A549 (cell line): ENCODE data around the gene THUMPD3. TPM values are rescaled to one million over a fixed set of nuclear protein-coding genes. Genes with fewer than 3 reads are reported as not detected.

ENCODE experiments used
- ATAC-seq, 2 experiments: fragments of 200-7000 bp in 1 of 2; fragments of >200 bp in 1 of 2; cut with Nextera tagmentation in 1 of 2; cut with Tn5 transposase in 1 of 2; 3 replicates each; pipeline versions ENCODE4 v1.8.0 to v1.9.1; 2018 to 2020; ENCODE audit warnings: mild to moderate bottlenecking in 1 of 2, moderate library complexity in 1 of 2
- CTCF ChIA-PET: fragments of 300-600 bp; sonication (Branson Sonifier 250); formaldehyde crosslinking; extraction: SDS; loops from one replicate; lab custom pipeline; 2021; ENCODE audit warnings: antibody characterized with exemption, inconsistent platforms; lab: Yijun Ruan, JAX
- POLR2A ChIA-PET: fragments of 350-600 bp; formaldehyde crosslinking; extraction: SDS; loops from one replicate; lab custom pipeline; 2021; ENCODE audit warnings: antibody characterized with exemption, inconsistent platforms; lab: Yijun Ruan, JAX
- DNase-seq, 2 experiments: peaks; one replicate each; pipeline versions ENCODE4 v3.0.0 to v3.0.0-alpha.2; 2011 to 2016; ENCODE audit warnings: low read depth in 1 of 2, low spot score in 1 of 2
- FAIRE-seq: peaks from 2 replicates; lab custom pipeline; 2011; peaks lifted over from hg19 to GRCh38; lab: Jason Lieb, UNC
- H3K27ac ChIP-seq, 2 experiments: fragments of >200 bp; sonication (Bioruptor Twin); formaldehyde crosslinking; 3 replicates each; pipeline ENCODE4 v1.5.1; 2016 to 2017
- H3K4me1 ChIP-seq: fragments of >200 bp; sonication (Bioruptor Twin); formaldehyde crosslinking; 3 replicates; pipeline ENCODE4 v1.6.1; 2016
- H3K4me2 ChIP-seq: fragments of >200 bp; sonication (Bioruptor Twin); formaldehyde crosslinking; 3 replicates; pipeline ENCODE4 v1.6.1; 2016
- H3K4me3 ChIP-seq: fragments of >200 bp; sonication (Bioruptor Twin); formaldehyde crosslinking; 3 replicates; pipeline ENCODE4 v1.5.1; 2016
- H3K9me3 ChIP-seq: fragments of >200 bp; sonication (Bioruptor Twin); formaldehyde crosslinking; 3 replicates; pipeline ENCODE4 v1.6.1; 2016
- CBX2 ChIP-seq: fragments of 200-600 bp; sonication (generic); IDR thresholded peaks from 2 replicates; pipeline ENCODE4 v1.6.1; 2016; ENCODE audit warnings: low read depth, mild to moderate bottlenecking, borderline replicate concordance
- CEBPB ChIP-seq, 2 experiments: fragments of >200 bp in 1 of 2; sonication (Bioruptor Twin) in 1 of 2; formaldehyde crosslinking in 1 of 2; IDR thresholded peaks; 2 replicates each; pipeline ENCODE4 v1.6.1; 2012 to 2016
- E2F6 ChIP-seq: IDR thresholded peaks from 2 replicates; pipeline ENCODE4 v1.6.1; 2012; ENCODE audit warnings: low read depth, borderline replicate concordance
- FOSL2 ChIP-seq, 2 experiments: fragments of 450-650 bp in 1 of 2; fragments of >200 bp in 1 of 2; sonication (Bioruptor Twin) in 1 of 2; formaldehyde crosslinking; IDR thresholded peaks; 2 replicates each; pipeline versions ENCODE4 v1.5.0 to v1.6.1; 2016 to 2020; ENCODE audit warnings: mild to moderate bottlenecking in 1 of 2, moderate library complexity in 1 of 2
- GATA3 ChIP-seq: IDR thresholded peaks from 2 replicates; pipeline ENCODE4 v1.6.1; 2012; ENCODE audit warnings: borderline replicate concordance
- HDAC2 ChIP-seq: fragments of 200-600 bp; sonication (generic); IDR thresholded peaks from 2 replicates; pipeline ENCODE4 v1.6.1; 2016
- HES2 ChIP-seq: fragments of >200 bp; sonication (Bioruptor Twin); formaldehyde crosslinking; IDR thresholded peaks from 2 replicates; pipeline ENCODE4 v1.6.1; 2016
- HOXA7 ChIP-seq: fragments of 250-450 bp; sonication (Bioruptor Pico); IDR thresholded peaks from 2 replicates; pipeline ENCODE4 v1.5.0; 2020; ENCODE audit warnings: mild to moderate bottlenecking, moderate library complexity
- JUNB ChIP-seq: fragments of >200 bp; sonication (Bioruptor Twin); formaldehyde crosslinking; IDR thresholded peaks from 2 replicates; pipeline ENCODE4 v1.6.1; 2016
- KDM5A ChIP-seq: fragments of 200-600 bp; sonication (generic); IDR thresholded peaks from 2 replicates; pipeline ENCODE4 v1.6.1; 2016; ENCODE audit warnings: antibody characterized with exemption, mild to moderate bottlenecking
- MAX ChIP-seq: IDR thresholded peaks from 2 replicates; pipeline ENCODE4 v1.6.1; 2012
- MAZ ChIP-seq: fragments of 150-350 bp; IDR thresholded peaks from 2 replicates; pipeline ENCODE4 v1.6.1; 2014; ENCODE audit warnings: antibody characterized with exemption, low read depth, low read length, borderline replicate concordance
- MYC ChIP-seq: IDR thresholded peaks from 2 replicates; pipeline ENCODE4 v1.6.1; 2012; ENCODE audit warnings: mild to moderate bottlenecking, inconsistent platforms, low read length, improper control_type of control experiment, borderline replicate concordance
- NR3C1 ChIP-seq: fragments of >200 bp; sonication (Bioruptor Twin); formaldehyde crosslinking; IDR thresholded peaks from 3 replicates; pipeline ENCODE4 v1.6.1; 2017
- PBX3 ChIP-seq: IDR thresholded peaks from 2 replicates; pipeline ENCODE4 v1.6.1; 2012
- PHF8 ChIP-seq: fragments of 200-600 bp; sonication (generic); IDR thresholded peaks from 2 replicates; pipeline ENCODE4 v1.6.1; 2016; ENCODE audit warnings: low read depth, mild to moderate bottlenecking, antibody characterized with exemption, moderate library complexity, borderline replicate concordance
- POLR2A ChIP-seq: IDR thresholded peaks from 2 replicates; pipeline ENCODE4 v1.6.1; 2012; ENCODE audit warnings: mild to moderate bottlenecking, low read length
- POLR2AphosphoS2 ChIP-seq: conservative IDR thresholded peaks from 2 replicates; pipeline ENCODE4 v1.6.1; 2012; ENCODE audit warnings: low read length, improper control_type of control experiment, inconsistent platforms
- RAD21 ChIP-seq, 2 experiments: fragments of >200 bp in 1 of 2; sonication (Bioruptor Twin) in 1 of 2; formaldehyde crosslinking in 1 of 2; IDR thresholded peaks in 1 of 2; conservative IDR thresholded peaks in 1 of 2; 2 replicates in 1 of 2; 3 replicates in 1 of 2; pipeline ENCODE4 v1.6.1; 2012 to 2018; ENCODE audit warnings: inconsistent platforms in 1 of 2
- REST ChIP-seq: fragments of 200-600 bp; sonication (generic); IDR thresholded peaks from 2 replicates; pipeline ENCODE4 v1.6.1; 2016; ENCODE audit warnings: antibody characterized with exemption, mild to moderate bottlenecking, moderate library complexity
- RFX5 ChIP-seq: fragments of 450-650 bp; IDR thresholded peaks from 2 replicates; pipeline ENCODE4 v1.7.1; 2014; ENCODE audit warnings: antibody characterized with exemption, mild to moderate bottlenecking, moderate library complexity
- SMC3 ChIP-seq: fragments of >200 bp; sonication (Bioruptor Twin); formaldehyde crosslinking; IDR thresholded peaks from 3 replicates; pipeline ENCODE4 v1.6.1; 2018; ENCODE audit warnings: inconsistent platforms
- ZNF302 ChIP-seq: fragments of 250-450 bp; sonication (Bioruptor Pico); IDR thresholded peaks from 2 replicates; pipeline ENCODE4 v1.9.0; 2021; ENCODE audit warnings: inconsistent platforms, mild to moderate bottlenecking, moderate library complexity
- ZSCAN20 ChIP-seq: fragments of 250-450 bp; sonication (Bioruptor Pico); IDR thresholded peaks from 2 replicates; pipeline ENCODE4 v1.8.0; 2022; ENCODE audit warnings: mild to moderate bottlenecking, moderate library complexity
- WGBS: methylation state at CpG from one replicate; pipeline ENCODE4 v1.1.6; 2017; ENCODE audit errors: missing lambda C conversion rate; 5-methylcytosine and 5-hydroxymethylcytosine counted together
- polyA plus RNA-seq, 4 experiments: library from polyadenylated mRNA; depleted of rRNA in 3 of 4; stranded (reverse); fragments of >200 nt; fragmentation: RNase III in 1 of 4; extraction: RNeasy Plus Mini Kit Qiagen cat#74134 plus additional on column Dnase treatment in 1 of 4; gene quantifications; 2 replicates in 3 of 4; 3 replicates in 1 of 4; pipeline ENCODE4 v1.2.3, GENCODE V29; 2011 to 2017

Gene THUMPD3
- polyA plus RNA-seq, 2 of the 4 experiments (the other 2 are of a cell fraction), result 53.9 to 86.0 TPM

GRCh38 chr3:9405756-9406155 lies 42.9 kb downstream of the THUMPD3 start:
- H3K9me3 ChIP-seq, result 0 out of 3 replicates have a peak, but pooled peaks cover 6% of the 10 kb centered on the region
- WGBS, result 29% methylated on average over 3 of the region's 3 CpGs
- no peak for ATAC-seq
- H3K4me2 ChIP-seq, result peak overlapping the region; percentile 94
- H3K4me1 ChIP-seq, result peaks cover 64% of the 10 kb centered on the region
- CTCF ChIA-PET, result interaction anchor here (0.7 to 3.9 kb wide), 6 partner anchors 8 to 527 kb away, joined by 3 to 22 read pairs (median 3); no protein-coding TSS in a partner anchor
- peak overlapping the region; percentile 12; the same call in 1 of the 3 replicates for H3K4me3 ChIP-seq
- H3K27ac ChIP-seq, result peak overlapping the region; percentile 45 to 58; a peak in 5 of 6 replicates
- POLR2A ChIA-PET, result interaction anchor here (2.0 kb wide), 1 partner anchor 10 kb away, joined by 20 read pairs; no protein-coding TSS in a partner anchor
- no peak for FAIRE-seq
- no peak for TF ChIP-seq PBX3
- no peak for TF ChIP-seq PHF8
- no peak for TF ChIP-seq MYC
- TF ChIP-seq ZSCAN20 (CRISPR knock-in tag), result no peak
- no peak for TF ChIP-seq KDM5A
- TF ChIP-seq JUNB, result no peak
- TF ChIP-seq MAZ, result no peak
- TF ChIP-seq RAD21 (conservative IDR thresholded peaks at IDR 0.05 in 1 of 2, IDR thresholded peaks at IDR 0.05 in 1 of 2), result no peak
- no peak for TF ChIP-seq CEBPB (IDR thresholded peaks at IDR 0.05)
- no peak for TF ChIP-seq HES2
- no peak for TF ChIP-seq HOXA7 (CRISPR knock-in tag)
- TF ChIP-seq SMC3, result no peak
- no peak for TF ChIP-seq RFX5
- no peak for TF ChIP-seq ZNF302
- DNase-seq, result no peak

GRCh38 chr3:9406856-9407626 lies 44.2 kb downstream of the THUMPD3 start:
- ChIA-PET CTCF (interaction anchor here (0.6 kb wide), 1 partner anchor 44 kb away, joined by 3 read pairs; the partner anchor contains the start of gene THUMPD3), POLR2A (no interaction called here)
- Histone ChIP-seq H3K9me3 (0 out of 3 replicates have a peak, but pooled peaks cover 6% of the 10 kb centered on the region), H3K4me2 (no peak overlapping the region), H3K4me3 (no peak overlapping the region), H3K4me1 (peaks cover 60% of the 10 kb centered on the region), H3K27ac (no peak overlapping the region)
- no peak for DNase-seq
- ATAC-seq, result no peak
- no peak for TF ChIP-seq E2F6
- TF ChIP-seq POLR2AphosphoS2, result no peak
- TF ChIP-seq CBX2, result no peak
- no peak for TF ChIP-seq FOSL2 (IDR thresholded peaks at IDR 0.05)
- no peak for TF ChIP-seq FOSL2 (CRISPR knock-in tag; IDR thresholded peaks at IDR 0.05)
- TF ChIP-seq REST, result no peak
- no peak for TF ChIP-seq POLR2A
- TF ChIP-seq HDAC2, result no peak
- no peak for TF ChIP-seq NR3C1
- TF ChIP-seq MAX, result no peak
- no peak for TF ChIP-seq RFX5
- no peak for TF ChIP-seq CEBPB (IDR thresholded peaks at IDR 0.05)
- TF ChIP-seq ZSCAN20 (CRISPR knock-in tag), result no peak
- no peak for TF ChIP-seq MAZ
- TF ChIP-seq GATA3, result no peak
- no peak for FAIRE-seq
- 88% methylated on average over 7 of the region's 7 CpGs for WGBS
